Breast epithelium (tissue), 4 donors: ENCODE results near the gene MICAL2. TPM values are rescaled to one million over a fixed set of nuclear protein-coding genes. Genes with fewer than 3 reads are reported as not detected.
A peak's percentile ranks its signal among the peaks of the same experiment; 100 is the strongest.

ENCODE experiments used
- DNase-seq, 2 donors: peaks; one replicate each; pipeline ENCODE4 v3.0.0-alpha.2; 2019; ENCODE audit warnings: low spot score in 2 of 2
- H3K27ac ChIP-seq, 2 donors: fragments of 200-600 bp; sonication (generic) in 1 of 2; one replicate each; pipeline ENCODE4 v1.5.1; 2016 to 2019; ENCODE audit warnings: mild to moderate bottlenecking in 1 of 2
- H3K27me3 ChIP-seq, 2 donors: fragments of 200-600 bp; sonication (generic) in 1 of 2; one replicate each; pipeline versions ENCODE4 v1.5.1 to v1.6.0; 2017 to 2019; ENCODE audit warnings: control low read depth in 1 of 2, mild to moderate bottlenecking in 1 of 2
- H3K36me3 ChIP-seq: fragments of 200-600 bp; one replicate; pipeline ENCODE4 v1.5.1; 2019
- H3K4me1 ChIP-seq, 2 donors: fragments of 200-600 bp; sonication (generic); one replicate each; pipeline ENCODE4 v1.5.1; 2016 to 2019; ENCODE audit warnings: control low read depth in 1 of 2
- H3K4me3 ChIP-seq, 3 donors: fragments of 200-600 bp; sonication (generic); 1 replicate in 2 of 3; 2 replicates in 1 of 3; pipeline ENCODE4 v1.5.1; 2016 to 2019; ENCODE audit warnings: mild to moderate bottlenecking in 3 of 3, moderate library complexity in 2 of 3
- H3K9me3 ChIP-seq, 2 donors: fragments of 200-600 bp; sonication (generic) in 1 of 2; one replicate each; pipeline ENCODE4 v1.5.1; 2016 to 2019; ENCODE audit warnings: control low read depth in 1 of 2
- POLR2A ChIP-seq: fragments of 450-650 bp; IDR thresholded peaks from one replicate; pipeline ENCODE4 v1.6.1; 2016; ENCODE audit warnings: antibody characterized with exemption, mild to moderate bottlenecking, moderate library complexity
- POLR2AphosphoS5 ChIP-seq, 3 donors: sonication (generic); formaldehyde crosslinking; IDR thresholded peaks; one replicate each; pipeline ENCODE4 v1.6.1; 2017; ENCODE audit warnings: antibody characterized with exemption in 3 of 3
- intact Hi-C: fragments of 100-400 bp; cut with DNase I; formaldehyde crosslinking; loops from one replicate; pipeline ENCODE4 v1.15.1; 2023; ENCODE audit warnings: low total_unique reads
- total RNA-seq, 3 donors: library from RNA; depleted of rRNA; stranded (reverse); fragments of >200 nt; gene quantifications; one replicate each; pipeline ENCODE4 v1.1.0, GENCODE V29; 2016
- TF ChIP-seq, protein P1 (sequence below), 3 donors: fragments of 450-650 bp; IDR thresholded peaks; one replicate each; pipeline ENCODE4 v1.5.1; 2016 to 2017; ENCODE audit warnings: antibody characterized with exemption in 3 of 3, mild to moderate bottlenecking in 3 of 3, moderate library complexity in 3 of 3

MICAL2 gene
- total RNA-seq, 3 donors from 2014 or later: 30.9 to 52.4 (median 38.6) TPM

GRCh38 chr11:12270817-12271216, 160.4 kb downstream of the MICAL2 start:
- intact Hi-C loops: no loop called here
- H3K27ac ChIP-seq: no peak overlapping the region

GRCh38 chr11:12271241-12271640, 160.9 kb downstream of the MICAL2 start:
- Histone ChIP-seq H3K27me3 (no peaks in the 10 kb centered on the region), H3K4me3 (no peak overlapping the region), H3K4me1 (no peaks in the 10 kb centered on the region), H3K27ac (no peak overlapping the region), H3K9me3 (no peaks in the 10 kb centered on the region), H3K36me3 (no peaks in the 10 kb centered on the region)
- DNase-seq: no peak
- no peak for TF ChIP-seq POLR2A
- TF ChIP-seq POLR2AphosphoS5 (IDR thresholded peaks at IDR 0.05): no peak
- intact Hi-C loops: no loop called here

More at GRCh38 chr11:12270817-12271216, 160.4 kb downstream of the MICAL2 start:
- Histone ChIP-seq H3K4me3 (no peak overlapping the region), H3K36me3 (no peaks in the 10 kb centered on the region), H3K9me3 (no peaks in the 10 kb centered on the region), H3K4me1 (no peaks in the 10 kb centered on the region), H3K27me3 (no peaks in the 10 kb centered on the region)
- TF ChIP-seq, protein P1, sequence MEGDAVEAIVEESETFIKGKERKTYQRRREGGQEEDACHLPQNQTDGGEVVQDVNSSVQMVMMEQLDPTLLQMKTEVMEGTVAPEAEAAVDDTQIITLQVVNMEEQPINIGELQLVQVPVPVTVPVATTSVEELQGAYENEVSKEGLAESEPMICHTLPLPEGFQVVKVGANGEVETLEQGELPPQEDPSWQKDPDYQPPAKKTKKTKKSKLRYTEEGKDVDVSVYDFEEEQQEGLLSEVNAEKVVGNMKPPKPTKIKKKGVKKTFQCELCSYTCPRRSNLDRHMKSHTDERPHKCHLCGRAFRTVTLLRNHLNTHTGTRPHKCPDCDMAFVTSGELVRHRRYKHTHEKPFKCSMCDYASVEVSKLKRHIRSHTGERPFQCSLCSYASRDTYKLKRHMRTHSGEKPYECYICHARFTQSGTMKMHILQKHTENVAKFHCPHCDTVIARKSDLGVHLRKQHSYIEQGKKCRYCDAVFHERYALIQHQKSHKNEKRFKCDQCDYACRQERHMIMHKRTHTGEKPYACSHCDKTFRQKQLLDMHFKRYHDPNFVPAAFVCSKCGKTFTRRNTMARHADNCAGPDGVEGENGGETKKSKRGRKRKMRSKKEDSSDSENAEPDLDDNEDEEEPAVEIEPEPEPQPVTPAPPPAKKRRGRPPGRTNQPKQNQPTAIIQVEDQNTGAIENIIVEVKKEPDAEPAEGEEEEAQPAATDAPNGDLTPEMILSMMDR (IDR thresholded peaks at IDR 0.05): no peak
- TF ChIP-seq POLR2A: no peak
- no peak for TF ChIP-seq POLR2AphosphoS5 (IDR thresholded peaks at IDR 0.05)
- DNase-seq: no peak

GRCh38 chr11:12271826-12272366, 161.5 kb downstream of the MICAL2 start:
- Histone ChIP-seq H3K36me3 (no peaks in the 10 kb centered on the region), H3K9me3 (no peaks in the 10 kb centered on the region), H3K27ac (no peak overlapping the region), H3K4me3 (no peak overlapping the region), H3K4me1 (no peaks in the 10 kb centered on the region), H3K27me3 (no peaks in the 10 kb centered on the region)
- DNase-seq: peak in 1 of 2 donors; percentile 20
- TF ChIP-seq POLR2A (no peak), POLR2AphosphoS5 (IDR thresholded peaks at IDR 0.05) (no peak)
- TF ChIP-seq, protein P1 (IDR thresholded peaks at IDR 0.05): no peak
- intact Hi-C loops: no loop called here

- H3K9me3 ChIP-seq: no peaks in the 10 kb centered on the region
- peak in 1 of 2 donors; percentile 9 for DNase-seq
- H3K36me3 ChIP-seq: no peaks in the 10 kb centered on the region
- intact Hi-C loops: no loop called here
- H3K27ac ChIP-seq: no peak overlapping the region
- H3K27me3 ChIP-seq: no peaks in the 10 kb centered on the region
- TF ChIP-seq POLR2A: no peak
- TF ChIP-seq, protein P1 (IDR thresholded peaks at IDR 0.05): no peak
- no peak for TF ChIP-seq POLR2AphosphoS5 (IDR thresholded peaks at IDR 0.05)
- no peak overlapping the region for H3K4me3 ChIP-seq
- no peaks in the 10 kb centered on the region for H3K4me1 ChIP-seq
Observed at GRCh38 chr11:12272821-12273617, 162.6 kb downstream of the MICAL2 start.

DNA sequence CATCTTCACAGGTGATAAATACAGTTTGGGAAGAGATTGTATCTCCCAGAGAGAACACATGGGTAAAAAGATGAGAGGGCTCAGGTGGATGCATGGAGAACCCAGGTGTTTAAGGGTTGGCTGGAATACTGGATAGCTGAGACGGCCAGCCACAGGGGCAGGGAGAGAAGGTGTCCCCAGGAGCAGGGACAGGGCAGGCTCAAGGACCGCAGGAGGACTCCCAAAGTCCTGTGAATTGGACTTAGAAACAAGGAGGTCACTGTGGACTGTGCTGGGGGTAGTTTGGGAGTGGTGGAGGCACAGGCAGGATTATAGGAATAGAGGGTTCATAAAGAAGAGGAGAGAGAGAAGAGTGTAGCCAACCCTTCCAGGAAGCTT, 163.2 kb downstream of the MICAL2 start:
- Histone ChIP-seq H3K4me3 (no peak overlapping the region), H3K9me3 (no peaks in the 10 kb centered on the region), H3K4me1 (no peaks in the 10 kb centered on the region), H3K36me3 (no peaks in the 10 kb centered on the region), H3K27me3 (no peaks in the 10 kb centered on the region), H3K27ac (no peak overlapping the region)
- intact Hi-C loops: no loop called here
- DNase-seq: peak in 1 of 2 donors; percentile 10
- TF ChIP-seq POLR2A: no peak
- no peak for TF ChIP-seq POLR2AphosphoS5 (IDR thresholded peaks at IDR 0.05)
- TF ChIP-seq, protein P1 (IDR thresholded peaks at IDR 0.05): no peak
